Calu3 (cell line): ENCODE data around the gene ZBTB25. TPM values are rescaled to one million over a fixed set of nuclear protein-coding genes. Genes with fewer than 3 reads are reported as not detected.

Experiments used
- BruUV-seq: library from RNA; stranded (reverse); fragments of 400-500 nt; replicated peaks from 2 replicates; lab custom pipeline; 2021; lab: Mats Ljungman, UMichigan
- CTCF ChIA-PET: fragments of 300-600 bp; sonication (Branson Sonifier 250); formaldehyde crosslinking; loops from one replicate; lab custom pipeline; 2022; ENCODE audit warnings: antibody characterized with exemption; lab: Charles Lee
- DNase-seq: peaks from one replicate; pipeline ENCODE4 v3.0.0; 2022
- H3K27ac Mint-ChIP-seq: one replicate; pipeline ENCODE4 v1.8.0; 2022; ENCODE audit warnings: mixed read lengths; ENCODE audit not compliant: unreplicated experiment
- H3K27me3 Mint-ChIP-seq: one replicate; pipeline ENCODE4 v1.8.0; 2022; ENCODE audit warnings: mixed read lengths; ENCODE audit not compliant: unreplicated experiment
- H3K36me3 Mint-ChIP-seq: one replicate; pipeline ENCODE4 v1.8.0; 2022; ENCODE audit warnings: mild to moderate bottlenecking, moderate library complexity, mixed read lengths; ENCODE audit not compliant: insufficient read depth, unreplicated experiment
- H3K4me1 Mint-ChIP-seq: one replicate; pipeline ENCODE4 v1.8.0; 2022; ENCODE audit warnings: mild to moderate bottlenecking, low read depth, mixed read lengths; ENCODE audit not compliant: unreplicated experiment
- H3K4me3 Mint-ChIP-seq: one replicate; pipeline ENCODE4 v1.8.0; 2022; ENCODE audit warnings: mild to moderate bottlenecking, low read depth, moderate library complexity, mixed read lengths; ENCODE audit not compliant: unreplicated experiment
- H3K9me3 Mint-ChIP-seq: one replicate; pipeline ENCODE4 v1.8.0; 2022; ENCODE audit warnings: low read depth, mixed read lengths; ENCODE audit not compliant: unreplicated experiment
- CTCF ChIP-seq: fragments of 200-600 bp; IDR thresholded peaks from one replicate; pipeline ENCODE4 v1.8.0; 2022; ENCODE audit warnings: antibody characterized with exemption; ENCODE audit not compliant: unreplicated experiment
- intact Hi-C: fragments of 100-400 bp; cut with micrococcal nuclease; formaldehyde crosslinking; loops from one replicate; pipeline ENCODE4 v1.10.0; 2022; ENCODE audit not compliant: unreplicated experiment
- total RNA-seq: library from RNA; stranded (reverse); gene quantifications from 2 replicates; pipeline ENCODE4 v1.2.3, GENCODE V29; 2022

Gene ZBTB25
- total RNA-seq, 1 experiment from 2014 or later = 11.3 TPM

GRCh38 chr14:64440494-64440893 is 63.1 kb downstream of the ZBTB25 start:
- no TSS peak for BruUV-seq
- Mint-ChIP-seq H3K4me3 (no peak overlapping the region), H3K27me3 (no peaks in the 10 kb centered on the region), H3K27ac (no peak overlapping the region), H3K36me3 (peaks cover 66% of the 10 kb centered on the region), H3K9me3 (no peaks in the 10 kb centered on the region), H3K4me1 (peaks cover 46% of the 10 kb centered on the region)
- intact Hi-C loops = no loop called here
- DNase-seq = no peak
- TF ChIP-seq CTCF = no peak
- CTCF ChIA-PET = no interaction called here

- peak overlapping the region; percentile 61 for H3K4me3 Mint-ChIP-seq
- TSS peak; percentile 15 for BruUV-seq
- peaks cover 60% of the 10 kb centered on the region for H3K36me3 Mint-ChIP-seq
- peak overlapping the region; percentile 97 for H3K27ac Mint-ChIP-seq
- no peaks in the 10 kb centered on the region for H3K27me3 Mint-ChIP-seq
- no peak for DNase-seq
- CTCF ChIA-PET = interaction anchor here (1.0 to 2.4 kb wide), 2 partner anchors 9 to 51 kb away, joined by 3 to 12 read pairs; partner anchors contain the start of gene MTHFD1
- H3K9me3 Mint-ChIP-seq = no peaks in the 10 kb centered on the region
- TF ChIP-seq CTCF = no peak
- H3K4me1 Mint-ChIP-seq = peaks cover 34% of the 10 kb centered on the region
- intact Hi-C loops = no loop called here
Observed at GRCh38 chr14:64439141-64439540, 64.5 kb downstream of the ZBTB25 start.

GRCh38 chr14:64438181-64438841 is 65.3 kb downstream of the ZBTB25 start:
- peak; percentile 50 for DNase-seq
- H3K36me3 Mint-ChIP-seq = peaks cover 53% of the 10 kb centered on the region
- TF ChIP-seq CTCF = no peak
- CTCF ChIA-PET = interaction anchor here (0.9 to 2.4 kb wide), 4 partner anchors 8 to 94 kb away, joined by 3 to 12 read pairs (median 4); partner anchors contain the start of gene MTHFD1
- intact Hi-C loops = no loop called here
- H3K9me3 Mint-ChIP-seq = no peaks in the 10 kb centered on the region
- peak overlapping the region; percentile 97 for H3K27ac Mint-ChIP-seq
- H3K4me1 Mint-ChIP-seq = peaks cover 28% of the 10 kb centered on the region
- no peaks in the 10 kb centered on the region for H3K27me3 Mint-ChIP-seq
- BruUV-seq = no TSS peak
- peak overlapping the region; percentile 61 for H3K4me3 Mint-ChIP-seq

- Mint-ChIP-seq H3K4me1 (peaks cover 28% of the 10 kb centered on the region), H3K9me3 (no peaks in the 10 kb centered on the region), H3K27me3 (no peaks in the 10 kb centered on the region), H3K36me3 (peaks cover 50% of the 10 kb centered on the region), H3K27ac (no peak overlapping the region), H3K4me3 (no peak overlapping the region)
- TF ChIP-seq CTCF = no peak
- CTCF ChIA-PET = interaction anchor here (0.7 kb wide), 1 partner anchor 18 kb away, joined by 3 read pairs; no protein-coding TSS in a partner anchor
- no peak for DNase-seq
- intact Hi-C loops = loop anchor here (5.0 kb wide), 1 partner anchor 43 kb away; no protein-coding TSS in a partner anchor
- BruUV-seq = no TSS peak
Observed at GRCh38 chr14:64434528-64434927, 69.1 kb downstream of the ZBTB25 start.
